Psoas muscle (tissue), 8 donors: Measurements from ENCODE around the gene NUMB. TPM values are rescaled to one million over a fixed set of nuclear protein-coding genes. Genes with fewer than 3 reads are reported as not detected.

Source experiments
- ATAC-seq, 4 donors: fragments of 200-7000 bp; cut with Tn5 transposase; one replicate each; pipeline ENCODE4 v1.9.1; 2020; ENCODE audit warnings: moderate library complexity in 3 of 4, mild to moderate bottlenecking in 2 of 4
- DNase-seq, 2 donors: peaks; one replicate each; pipeline ENCODE4 v3.0.0-alpha.2; 2020
- H3K27ac ChIP-seq: fragments of 200-600 bp; one replicate; pipeline ENCODE4 v1.8.0; 2022
- H3K27me3 ChIP-seq, 3 donors: fragments of 200-600 bp in 1 of 3; one replicate each; pipeline versions ENCODE4 v1.6.1 to v1.8.0; 2013 to 2022; ENCODE audit warnings: low read length in 2 of 3, mild to moderate bottlenecking in 2 of 3, moderate library complexity in 1 of 3; ENCODE audit not compliant: insufficient read depth in 3 of 3
- H3K36me3 ChIP-seq, 2 donors: fragments of 200-600 bp in 1 of 2; one replicate each; pipeline versions ENCODE4 v1.6.1 to v1.8.0; 2013 to 2022; ENCODE audit warnings: low read depth in 1 of 2, mild to moderate bottlenecking in 1 of 2, moderate library complexity in 1 of 2; ENCODE audit not compliant: insufficient read depth in 1 of 2
- H3K4me1 ChIP-seq: fragments of 200-600 bp; one replicate; pipeline ENCODE4 v1.8.0; 2022
- H3K4me3 ChIP-seq: fragments of 200-600 bp; one replicate; pipeline ENCODE4 v1.8.0; 2022; ENCODE audit warnings: mild to moderate bottlenecking
- H3K9me3 ChIP-seq: fragments of 200-600 bp; one replicate; pipeline ENCODE4 v1.8.0; 2022
- WGBS, 3 donors: extraction: QIAGEN DNeasy Blood & Tissue Kit; methylation state at CpG; one replicate each; pipeline versions ENCODE4 v1.1.6 to v1.1.7; 2013; 5-methylcytosine and 5-hydroxymethylcytosine counted together
- intact Hi-C, 2 donors: fragments of 100-400 bp; cut with DNase I; formaldehyde crosslinking; loops; one replicate each; pipeline versions ENCODE4 v1.11.0 to v1.14.2; 2022
- polyA plus RNA-seq, 3 donors: library from polyadenylated mRNA; stranded (reverse); fragments of 200-250 nt; gene quantifications; one replicate each; pipeline ENCODE4 v1.2.3, GENCODE V29; 2013
- total RNA-seq, 4 donors: library from RNA; stranded (reverse); fragmentation: NEBNext Ultra II Directional in 2 of 4; extraction: Animal tissue kit (Norgen Biotek cat#: 25700) in 2 of 4; gene quantifications; one replicate each; pipeline versions ENCODE4 v1.2.1 to v1.2.4, GENCODE V29; 2021 to 2023
- TF ChIP-seq, protein P1 (sequence below): fragments of 200-600 bp; IDR thresholded peaks from one replicate; pipeline ENCODE4 v1.8.0; 2022; ENCODE audit warnings: antibody characterized with exemption
- donor health status: healthy with polysubstance abuse.
- donor health status: DM: no; HTN: no; CAD: no; lungs with moderate emphysema.
- donor health status: Bipolar disorder and iron deficiency.
- donor health status: healthy.
- donor health status: DM: yes; HTN: yes; CAD: no.
- donor health status: DM: no; HTN: no; CAD: no.
- donor health status: DM: no; HTN: no; CAD: no.
- donor health status: DM: yes; HTN: yes; CAD: no.

Gene NUMB
- total and polyA plus RNA-seq, 7 donors, result 12.5 to 26.4 (median 24.6) TPM

DNA sequence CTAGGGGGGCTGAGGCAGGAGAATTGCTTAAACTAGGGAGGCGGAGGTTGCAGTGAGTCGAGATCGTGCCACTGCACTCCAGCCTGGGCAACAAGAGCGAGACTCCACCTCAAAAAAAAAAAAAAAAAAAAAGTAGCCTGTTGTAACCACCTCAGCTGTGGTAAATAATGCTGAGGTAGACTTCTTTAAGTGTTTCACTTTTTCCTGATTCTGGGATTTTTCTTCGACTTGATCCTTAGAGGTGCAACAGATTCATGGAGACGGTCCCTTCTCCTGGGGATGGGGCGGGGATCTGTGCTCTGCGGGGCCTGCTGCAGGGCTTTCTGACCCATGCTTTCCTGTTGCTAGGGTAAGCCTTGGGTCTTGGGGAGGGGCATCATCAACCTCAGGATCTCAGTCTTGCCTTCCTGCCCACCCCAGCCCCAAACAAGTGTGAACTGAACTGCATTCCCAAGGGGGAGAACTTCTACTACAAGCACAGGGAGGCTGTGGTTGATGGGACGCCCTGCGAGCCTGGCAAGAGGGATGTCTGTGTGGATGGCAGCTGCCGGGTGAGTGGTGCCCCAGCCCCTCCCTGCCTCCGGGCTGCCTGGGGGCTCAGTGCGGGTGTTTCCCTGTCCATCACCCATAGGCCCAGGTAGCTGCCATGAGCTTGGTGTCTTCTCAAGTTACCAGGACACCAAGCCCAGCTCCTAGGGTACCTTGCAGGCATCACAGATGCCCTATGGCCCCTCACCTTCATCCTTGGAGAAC lies 208.6 kb downstream of the NUMB start:
- Histone ChIP-seq H3K27ac (no peak overlapping the region), H3K4me3 (no peak overlapping the region), H3K9me3 (no peaks in the 10 kb centered on the region), H3K27me3 (peaks cover 0 to 24% (median 11%) of the 10 kb centered on the region in 3 donors), H3K4me1 (no peaks in the 10 kb centered on the region), H3K36me3 (no peaks in the 10 kb centered on the region)
- intact Hi-C loops, result no loop called here
- DNase-seq (peak in 1 of 2 donors; percentile 42), ATAC-seq (no peak)
- 75 to 82% (median 80%) methylated on average over 13 of the region's 13 CpGs for WGBS, 3 donors
- TF ChIP-seq, protein P1, sequence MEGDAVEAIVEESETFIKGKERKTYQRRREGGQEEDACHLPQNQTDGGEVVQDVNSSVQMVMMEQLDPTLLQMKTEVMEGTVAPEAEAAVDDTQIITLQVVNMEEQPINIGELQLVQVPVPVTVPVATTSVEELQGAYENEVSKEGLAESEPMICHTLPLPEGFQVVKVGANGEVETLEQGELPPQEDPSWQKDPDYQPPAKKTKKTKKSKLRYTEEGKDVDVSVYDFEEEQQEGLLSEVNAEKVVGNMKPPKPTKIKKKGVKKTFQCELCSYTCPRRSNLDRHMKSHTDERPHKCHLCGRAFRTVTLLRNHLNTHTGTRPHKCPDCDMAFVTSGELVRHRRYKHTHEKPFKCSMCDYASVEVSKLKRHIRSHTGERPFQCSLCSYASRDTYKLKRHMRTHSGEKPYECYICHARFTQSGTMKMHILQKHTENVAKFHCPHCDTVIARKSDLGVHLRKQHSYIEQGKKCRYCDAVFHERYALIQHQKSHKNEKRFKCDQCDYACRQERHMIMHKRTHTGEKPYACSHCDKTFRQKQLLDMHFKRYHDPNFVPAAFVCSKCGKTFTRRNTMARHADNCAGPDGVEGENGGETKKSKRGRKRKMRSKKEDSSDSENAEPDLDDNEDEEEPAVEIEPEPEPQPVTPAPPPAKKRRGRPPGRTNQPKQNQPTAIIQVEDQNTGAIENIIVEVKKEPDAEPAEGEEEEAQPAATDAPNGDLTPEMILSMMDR, result no peak

DNA sequence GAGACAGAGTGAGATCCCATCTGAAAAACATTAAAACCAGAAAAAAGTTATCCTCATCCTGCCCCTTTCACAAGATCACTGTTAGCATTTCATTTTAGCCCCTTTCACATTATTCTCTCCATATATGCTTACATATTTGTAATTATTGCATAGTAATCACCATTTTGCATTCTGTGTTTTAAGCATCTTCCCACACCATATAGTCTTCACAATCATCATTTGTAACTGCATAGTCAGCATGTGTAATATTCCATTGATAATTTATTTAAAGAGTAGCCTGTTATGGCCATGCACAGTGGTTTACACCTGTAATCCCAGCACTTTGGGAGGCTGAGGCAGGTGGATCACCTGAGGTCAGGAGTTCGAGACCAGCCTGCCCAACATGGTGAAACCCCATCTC lies 209.2 kb downstream of the NUMB start:
- no peak for ATAC-seq
- no peaks in the 10 kb centered on the region for H3K9me3 ChIP-seq
- DNase-seq, result no peak
- no peak overlapping the region for H3K4me3 ChIP-seq
- no peaks in the 10 kb centered on the region for H3K4me1 ChIP-seq
- intact Hi-C loops, result no loop called here
- peaks cover 0 to 29% (median 15%) of the 10 kb centered on the region in 3 donors for H3K27me3 ChIP-seq
- WGBS, 3 donors, result 90 to 100% (median 97%) methylated on average over 1 of the region's 1 CpG
- no peaks in the 10 kb centered on the region for H3K36me3 ChIP-seq
- H3K27ac ChIP-seq, result no peak overlapping the region
- TF ChIP-seq, protein P1, result no peak

DNA sequence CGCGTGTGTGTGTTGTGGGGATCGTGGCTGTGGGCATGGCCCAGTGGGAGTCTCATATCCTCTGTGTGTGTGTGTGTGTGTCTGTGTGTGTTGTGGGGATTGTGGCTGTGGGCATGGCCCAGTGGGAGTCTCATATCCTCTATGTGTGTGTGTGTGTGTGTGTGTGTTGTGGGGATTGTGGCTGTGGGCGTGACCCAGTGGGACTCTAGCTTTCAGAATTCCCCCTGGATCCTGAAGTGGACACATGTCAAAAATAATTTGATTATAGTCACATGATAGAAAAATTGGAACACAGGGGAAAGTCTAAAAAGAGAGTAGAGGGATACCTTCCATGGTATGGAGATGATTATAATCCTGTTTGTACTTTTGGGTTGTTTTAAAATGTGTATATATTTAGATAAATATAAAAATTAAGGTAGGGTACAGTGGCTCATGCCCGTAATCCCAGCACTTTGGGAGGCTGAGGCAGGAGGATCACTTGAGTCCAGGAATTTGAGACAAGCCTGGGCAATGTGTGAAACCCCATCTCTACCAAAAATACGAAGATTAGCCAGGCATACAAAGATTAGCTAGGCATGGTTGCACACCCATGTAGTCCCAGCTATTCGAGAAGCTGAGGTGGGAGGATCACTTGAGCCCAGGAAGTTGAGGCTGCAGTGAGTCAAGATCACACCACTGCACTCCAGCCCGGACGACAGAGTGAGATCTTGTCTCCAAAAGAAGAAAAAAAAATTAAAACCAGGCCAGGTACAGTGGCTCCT lies 210.1 kb downstream of the NUMB start:
- Histone ChIP-seq H3K4me3 (no peak overlapping the region), H3K9me3 (no peaks in the 10 kb centered on the region), H3K27ac (no peak overlapping the region), H3K27me3 (peaks cover 0 to 36% (median 16%) of the 10 kb centered on the region in 3 donors), H3K4me1 (no peaks in the 10 kb centered on the region), H3K36me3 (no peaks in the 10 kb centered on the region)
- WGBS, 3 donors, result 50 to 67% (median 63%) methylated on average over 7 to 9 of the region's 9 CpGs
- TF ChIP-seq, protein P1, result no peak
- ATAC-seq, result no peak
- DNase-seq, result peak in 1 of 2 donors; percentile 16
- intact Hi-C loops, result no loop called here

DNA sequence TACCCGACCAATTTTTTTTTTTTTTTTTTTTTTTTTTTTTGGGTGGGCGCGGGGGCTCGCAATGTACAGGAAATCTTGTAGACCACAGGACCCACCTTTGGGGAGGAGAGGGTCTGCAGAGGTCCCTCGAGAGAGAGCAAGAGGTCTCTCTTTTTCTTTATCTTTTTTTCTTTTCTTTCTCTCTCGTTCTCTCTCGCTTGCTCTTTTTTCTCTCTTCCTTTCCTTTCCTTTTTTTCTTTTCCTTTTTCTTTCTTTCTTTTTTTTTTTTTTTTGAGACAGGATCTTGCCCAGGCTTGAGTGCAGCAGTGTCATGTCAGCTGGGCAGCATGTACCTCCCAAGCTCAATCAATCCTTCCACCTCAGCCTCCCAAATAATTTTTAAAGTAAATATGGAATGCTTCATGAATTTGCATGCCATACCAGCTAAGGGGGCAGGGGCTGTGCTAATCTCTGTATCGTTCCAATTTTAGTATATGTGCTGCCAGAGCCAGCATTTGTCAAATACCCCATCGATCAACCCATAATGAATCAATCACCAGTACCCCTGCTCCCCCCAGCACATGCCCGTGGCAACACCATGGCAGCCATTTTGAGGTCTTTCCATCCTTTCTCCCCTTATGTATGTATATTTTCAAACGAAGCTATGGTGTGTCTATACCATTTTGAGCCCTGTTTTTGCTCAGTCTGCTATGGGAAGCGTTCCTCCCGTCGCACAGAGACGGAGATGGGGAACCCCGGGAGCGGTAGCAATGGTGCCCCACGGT lies 211.8 kb downstream of the NUMB start:
- Histone ChIP-seq H3K36me3 (no peaks in the 10 kb centered on the region), H3K27ac (no peak overlapping the region), H3K9me3 (no peaks in the 10 kb centered on the region), H3K4me3 (peak overlapping the region; percentile 59), H3K27me3 (peaks cover 0 to 43% (median 21%) of the 10 kb centered on the region in 3 donors), H3K4me1 (no peaks in the 10 kb centered on the region)
- TF ChIP-seq, protein P1, result no peak
- peak in 1 of 2 donors; percentile 8 for DNase-seq
- WGBS, 3 donors, result 64 to 74% (median 73%) methylated on average over 15 to 18 of the region's 18 CpGs
- intact Hi-C loops, result no loop called here
- ATAC-seq, result no peak
